PC-9 (cell line): ENCODE measurements around the gene SLC26A5. TPM values are rescaled to one million over a fixed set of nuclear protein-coding genes. Genes with fewer than 3 reads are reported as not detected.

ENCODE experiments used
- BruUV-seq: library from RNA; stranded (reverse); fragments of 400-500 nt; replicated peaks from 2 replicates; lab custom pipeline; 2021; lab: Mats Ljungman, UMichigan
- CTCF ChIA-PET: fragments of 300-600 bp; sonication (Branson Sonifier 250); formaldehyde crosslinking; loops from one replicate; lab custom pipeline; 2022; ENCODE audit warnings: antibody characterized with exemption; lab: Charles Lee
- POLR2A ChIA-PET: fragments of 300-600 bp; sonication (Branson Sonifier 250); formaldehyde crosslinking; loops from one replicate; lab custom pipeline; 2022; ENCODE audit warnings: antibody characterized with exemption; ENCODE audit not compliant: unreplicated experiment; lab: Charles Lee
- DNase-seq, 2 experiments: peaks; one replicate each; pipeline versions ENCODE4 v3.0.0 to v3.0.0-alpha.2; 2015 to 2022; ENCODE audit warnings: mixed read lengths in 1 of 2
- H2AFZ ChIP-seq: fragments of 200-600 bp; sonication (generic); 2 replicates; pipeline ENCODE4 v1.8.1; 2017; ENCODE audit warnings: antibody characterized with exemption
- H3F3A ChIP-seq: fragments of 200-600 bp; sonication (generic); 2 replicates; pipeline ENCODE4 v1.8.1; 2017; ENCODE audit warnings: antibody characterized with exemption, mild to moderate bottlenecking, low read depth; ENCODE audit not compliant: insufficient read depth
- H3K27ac ChIP-seq: fragments of 200-600 bp; sonication (generic); 2 replicates; pipeline ENCODE4 v1.6.1; 2016; ENCODE audit warnings: mixed run types
- H3K27me3 ChIP-seq: fragments of 200-600 bp; sonication (generic); 2 replicates; pipeline ENCODE4 v1.6.1; 2016; ENCODE audit warnings: low read depth, mixed run types; ENCODE audit not compliant: insufficient read depth
- H3K36me3 ChIP-seq: fragments of 200-600 bp; sonication (generic); 2 replicates; pipeline ENCODE4 v1.6.1; 2016; ENCODE audit warnings: low read depth, mixed run types
- H3K4me1 ChIP-seq: fragments of 200-600 bp; sonication (generic); replicated peaks from 2 replicates; pipeline ENCODE4 v1.6.1; 2016; ENCODE audit warnings: mixed run types; ENCODE audit not compliant: insufficient read depth
- H3K4me2 ChIP-seq: fragments of 200-600 bp; sonication (generic); 2 replicates; pipeline ENCODE4 v1.6.1; 2017; ENCODE audit warnings: mixed run types
- H3K4me3 ChIP-seq: fragments of 200-600 bp; sonication (generic); 2 replicates; pipeline ENCODE4 v1.6.1; 2016; ENCODE audit warnings: mixed run types
- H3K79me2 ChIP-seq: fragments of 200-600 bp; sonication (generic); 2 replicates; pipeline ENCODE4 v1.6.1; 2017; ENCODE audit warnings: low read depth, mixed run types
- H3K9me2 ChIP-seq: fragments of 200-600 bp; sonication (generic); 2 replicates; pipeline ENCODE4 v1.8.1; 2017; ENCODE audit warnings: mild to moderate bottlenecking; ENCODE audit not compliant: insufficient read depth
- H3K9me3 ChIP-seq: fragments of 200-600 bp; sonication (generic); 2 replicates; pipeline ENCODE4 v1.8.1; 2016; ENCODE audit warnings: low read depth; ENCODE audit not compliant: insufficient read depth
- H4K20me1 ChIP-seq: fragments of 200-600 bp; sonication (generic); 2 replicates; pipeline ENCODE4 v1.8.1; 2017; ENCODE audit not compliant: insufficient read depth
- EZH2 ChIP-seq: fragments of 200-600 bp; sonication (generic); IDR thresholded peaks from 2 replicates; pipeline ENCODE4 v1.8.0; 2017; ENCODE audit warnings: antibody characterized with exemption, low read depth
- intact Hi-C: fragments of 100-400 bp; cut with micrococcal nuclease; formaldehyde crosslinking; loops from one replicate; pipeline ENCODE4 v1.10.0; 2022; ENCODE audit not compliant: unreplicated experiment
- total RNA-seq: library from RNA; stranded (reverse); gene quantifications from 2 replicates; pipeline ENCODE4 v1.2.3, GENCODE V29; 2021
- TF ChIP-seq, protein P1 (sequence below): fragments of 200-600 bp; sonication (generic); conservative IDR thresholded peaks from 2 replicates; pipeline ENCODE4 v1.6.1; 2017; ENCODE audit warnings: mixed run types, antibody characterized with exemption, mild to moderate bottlenecking, moderate library complexity

SLC26A5 gene
- total RNA-seq, 1 experiment from 2014 or later, result not detected

DNA sequence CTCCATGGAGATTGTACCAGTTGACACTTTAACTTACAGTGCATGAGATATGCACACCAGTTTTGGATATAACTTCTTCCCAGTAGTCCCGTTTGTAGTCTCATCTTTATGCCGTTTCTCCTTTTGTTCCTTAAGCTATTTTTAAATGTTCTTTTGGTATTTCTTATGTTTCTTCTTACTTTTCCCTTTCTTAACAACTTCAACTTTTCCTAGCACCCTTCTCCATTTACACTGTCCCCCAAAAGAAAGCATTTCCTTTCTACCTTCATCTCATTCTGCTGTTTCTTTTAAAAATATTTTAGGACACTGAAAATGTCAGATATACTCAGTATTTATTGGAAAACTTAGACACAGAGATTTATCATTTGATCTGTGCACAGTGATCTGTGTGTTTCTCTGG is 97.0 kb downstream of the SLC26A5 start:
- ChIA-PET CTCF (no interaction called here), POLR2A (no interaction called here)
- H3F3A ChIP-seq, result peaks cover 4% of the 10 kb centered on the region

GRCh38 chr7:103348452-103348851 is 97.6 kb downstream of the SLC26A5 start:
- no peak overlapping the region for H3K27ac ChIP-seq
- ChIA-PET POLR2A (no interaction called here), CTCF (no interaction called here)

More for the DNA sequence above, 97.0 kb downstream of the SLC26A5 start:
- peak overlapping the region; percentile 83 for H3K4me3 ChIP-seq
- H3K36me3 ChIP-seq, result 0 out of 2 replicates have a peak, but pooled peaks cover 6% of the 10 kb centered on the region
- no peak overlapping the region for H2AFZ ChIP-seq
- peaks cover 32% of the 10 kb centered on the region for H3K4me1 ChIP-seq
- no peaks in the 10 kb centered on the region for H3K9me2 ChIP-seq
- H3K27me3 ChIP-seq, result no peaks in the 10 kb centered on the region
- H3K79me2 ChIP-seq, result peaks cover 79% of the 10 kb centered on the region
- intact Hi-C loops, result no loop called here
- no peaks in the 10 kb centered on the region for H3K9me3 ChIP-seq
- H3K27ac ChIP-seq, result no peak overlapping the region
- no peak for DNase-seq
- BruUV-seq, result no TSS peak
- peaks cover 55% of the 10 kb centered on the region for H4K20me1 ChIP-seq
- H3K4me2 ChIP-seq, result peak overlapping the region; percentile 82
- TF ChIP-seq, protein P1, sequence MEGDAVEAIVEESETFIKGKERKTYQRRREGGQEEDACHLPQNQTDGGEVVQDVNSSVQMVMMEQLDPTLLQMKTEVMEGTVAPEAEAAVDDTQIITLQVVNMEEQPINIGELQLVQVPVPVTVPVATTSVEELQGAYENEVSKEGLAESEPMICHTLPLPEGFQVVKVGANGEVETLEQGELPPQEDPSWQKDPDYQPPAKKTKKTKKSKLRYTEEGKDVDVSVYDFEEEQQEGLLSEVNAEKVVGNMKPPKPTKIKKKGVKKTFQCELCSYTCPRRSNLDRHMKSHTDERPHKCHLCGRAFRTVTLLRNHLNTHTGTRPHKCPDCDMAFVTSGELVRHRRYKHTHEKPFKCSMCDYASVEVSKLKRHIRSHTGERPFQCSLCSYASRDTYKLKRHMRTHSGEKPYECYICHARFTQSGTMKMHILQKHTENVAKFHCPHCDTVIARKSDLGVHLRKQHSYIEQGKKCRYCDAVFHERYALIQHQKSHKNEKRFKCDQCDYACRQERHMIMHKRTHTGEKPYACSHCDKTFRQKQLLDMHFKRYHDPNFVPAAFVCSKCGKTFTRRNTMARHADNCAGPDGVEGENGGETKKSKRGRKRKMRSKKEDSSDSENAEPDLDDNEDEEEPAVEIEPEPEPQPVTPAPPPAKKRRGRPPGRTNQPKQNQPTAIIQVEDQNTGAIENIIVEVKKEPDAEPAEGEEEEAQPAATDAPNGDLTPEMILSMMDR, result no peak
- no peak for TF ChIP-seq EZH2

GRCh38 chr7:103347507-103348267 is 98.3 kb downstream of the SLC26A5 start, which contains the start of gene PSMC2:
Gene PSMC2 (plus strand): TSS chr7:103347643. CDS start chr7:103347712, 69 bp downstream.
- peak within 1 kb of the TSS; percentile 82 for H3K4me2 ChIP-seq
- TSS peak; percentile 54 for BruUV-seq
- H3K27ac ChIP-seq, result peak within 1 kb of the TSS; percentile 71
- H2AFZ ChIP-seq, result peak within 1 kb of the TSS; percentile 93
- peaks cover 43% of the 10 kb centered on the region for H4K20me1 ChIP-seq
- H3K9me3 ChIP-seq, result no peaks in the 10 kb centered on the region
- peaks cover 42% of the 10 kb centered on the region for H3K4me1 ChIP-seq
- TF ChIP-seq, protein P1, result no peak
- TF ChIP-seq EZH2, result no peak
- no peaks in the 10 kb centered on the region for H3K9me2 ChIP-seq
- DNase-seq, result peak; percentile 83 to 87
- ChIA-PET CTCF (no interaction called here), POLR2A (interaction anchor here (0.7 kb wide), 1 partner anchor 590 kb away, joined by 3 read pairs; no protein-coding TSS in a partner anchor)
- H3K79me2 ChIP-seq, result peaks cover 80% of the 10 kb centered on the region
- intact Hi-C loops, result no loop called here
- H3F3A ChIP-seq, result peaks cover 4% of the 10 kb centered on the region
- H3K4me3 ChIP-seq, result peak within 1 kb of the TSS; percentile 83
- no peaks in the 10 kb centered on the region for H3K27me3 ChIP-seq
- H3K36me3 ChIP-seq, result 0 out of 2 replicates have a peak, but pooled peaks cover 6% of the 10 kb centered on the region

More at GRCh38 chr7:103348452-103348851, 97.6 kb downstream of the SLC26A5 start:
- TF ChIP-seq, protein P1, result no peak
- TF ChIP-seq EZH2, result no peak
- no peak for DNase-seq
- no TSS peak for BruUV-seq
- Histone ChIP-seq H4K20me1 (peaks cover 51% of the 10 kb centered on the region), H3K4me1 (peaks cover 34% of the 10 kb centered on the region), H3K4me2 (peak overlapping the region; percentile 82), H3K9me3 (no peaks in the 10 kb centered on the region), H3K9me2 (no peaks in the 10 kb centered on the region), H3F3A (peaks cover 4% of the 10 kb centered on the region), H3K27me3 (no peaks in the 10 kb centered on the region), H3K79me2 (peaks cover 80% of the 10 kb centered on the region), H3K4me3 (peak overlapping the region; percentile 83), H2AFZ (no peak overlapping the region), H3K36me3 (0 out of 2 replicates have a peak, but pooled peaks cover 6% of the 10 kb centered on the region)
- intact Hi-C loops, result no loop called here
